Neuron (in vitro differentiated cells): Measurements from ENCODE around the gene MCMBP.
"Not testable (repeated sequence)": the region's sequence is repeated elsewhere in the genome, so short reads cannot be mapped to it uniquely, and the experiment has no call there.

ENCODE experiments used
- H2AFZ ChIP-seq: one replicate; pipeline ENCODE4 v1.6.1; 2013; ENCODE audit warnings: low read depth, mild to moderate bottlenecking, inconsistent platforms, low read length, moderate library complexity
- H3K27me3 ChIP-seq: one replicate; pipeline ENCODE4 v1.6.1; 2013; ENCODE audit warnings: low read length; ENCODE audit not compliant: insufficient read depth
- H3K36me3 ChIP-seq: one replicate; pipeline ENCODE4 v1.6.1; 2013; ENCODE audit warnings: low read length; ENCODE audit not compliant: insufficient read depth
- H3K4me1 ChIP-seq: one replicate; pipeline ENCODE4 v1.6.1; 2013; ENCODE audit warnings: low read length; ENCODE audit not compliant: insufficient read depth
- H3K4me3 ChIP-seq: 2 replicates; pipeline ENCODE4 v1.5.1; 2013; ENCODE audit warnings: mild to moderate bottlenecking, low read length, moderate library complexity
- H3K9me3 ChIP-seq: one replicate; pipeline ENCODE4 v1.6.1; 2013; ENCODE audit warnings: low read length

The MCMBP gene

DNA sequence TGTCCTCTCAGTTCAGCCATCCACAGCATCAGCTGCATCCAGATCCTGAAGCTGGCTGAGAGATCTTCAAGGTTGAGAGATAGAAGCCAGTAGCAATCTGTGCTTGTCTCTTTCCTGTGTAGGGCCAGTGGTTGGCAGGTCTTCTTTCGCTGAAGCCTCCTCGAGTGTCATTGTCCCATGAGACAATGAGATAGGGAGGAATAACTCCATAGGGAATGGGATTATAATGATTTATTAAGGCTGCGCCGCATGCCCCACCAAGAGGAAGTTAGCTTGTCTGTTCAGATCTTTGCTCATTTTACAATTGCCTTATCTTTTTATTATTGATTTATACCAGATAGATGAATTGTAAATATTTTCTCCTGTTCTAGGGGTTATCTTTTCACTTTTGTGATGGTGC is 61.5 kb downstream of the MCMBP start:
- H3K9me3 ChIP-seq: peaks cover 11% of the 10 kb centered on the region
- no peaks in the 10 kb centered on the region for H3K4me1 ChIP-seq
- H3K4me3 ChIP-seq: no peak overlapping the region
- H3K27me3 ChIP-seq: no peaks in the 10 kb centered on the region
- H2AFZ ChIP-seq: no peak overlapping the region
- peaks cover 34% of the 10 kb centered on the region for H3K36me3 ChIP-seq

DNA sequence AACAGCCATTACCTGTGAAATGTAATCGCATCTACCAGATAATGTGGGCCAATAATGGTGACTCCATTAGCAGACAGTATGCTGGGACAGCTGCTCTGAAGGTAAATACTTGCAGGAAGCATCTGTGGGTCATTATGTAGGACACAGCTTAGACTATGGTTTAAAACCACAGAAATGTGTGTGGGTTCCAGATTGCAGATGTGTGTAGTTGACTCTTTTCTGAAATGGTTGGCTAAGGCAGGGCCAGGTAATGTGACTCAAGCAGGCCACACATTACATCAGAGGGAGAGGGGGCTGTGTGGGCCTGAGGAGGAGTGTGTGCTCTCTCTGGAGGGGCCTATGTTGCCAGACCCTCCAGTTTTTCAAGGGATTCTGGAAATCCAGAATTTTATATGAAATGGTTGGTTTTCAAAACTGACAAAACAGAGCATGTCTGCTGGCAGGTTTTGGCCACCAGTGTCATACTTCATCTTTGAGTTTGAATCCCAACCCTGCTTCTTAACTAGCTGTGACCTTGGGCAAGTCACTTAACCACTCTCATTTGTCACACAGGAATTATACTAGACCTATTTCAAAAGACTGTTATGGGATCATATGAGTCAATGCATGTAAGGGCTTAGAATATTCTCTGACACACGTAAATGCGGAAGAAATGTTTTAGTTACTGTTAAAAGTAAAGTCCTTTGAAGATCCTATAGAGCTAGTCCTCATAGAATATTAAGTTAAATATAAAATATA is 64.5 kb downstream of the MCMBP start:
- no peaks in the 10 kb centered on the region for H3K4me1 ChIP-seq
- H3K9me3 ChIP-seq: no peaks in the 10 kb centered on the region
- H2AFZ ChIP-seq: no peak overlapping the region
- H3K27me3 ChIP-seq: no peaks in the 10 kb centered on the region
- H3K4me3 ChIP-seq: no peak overlapping the region
- peaks cover 27% of the 10 kb centered on the region for H3K36me3 ChIP-seq

DNA sequence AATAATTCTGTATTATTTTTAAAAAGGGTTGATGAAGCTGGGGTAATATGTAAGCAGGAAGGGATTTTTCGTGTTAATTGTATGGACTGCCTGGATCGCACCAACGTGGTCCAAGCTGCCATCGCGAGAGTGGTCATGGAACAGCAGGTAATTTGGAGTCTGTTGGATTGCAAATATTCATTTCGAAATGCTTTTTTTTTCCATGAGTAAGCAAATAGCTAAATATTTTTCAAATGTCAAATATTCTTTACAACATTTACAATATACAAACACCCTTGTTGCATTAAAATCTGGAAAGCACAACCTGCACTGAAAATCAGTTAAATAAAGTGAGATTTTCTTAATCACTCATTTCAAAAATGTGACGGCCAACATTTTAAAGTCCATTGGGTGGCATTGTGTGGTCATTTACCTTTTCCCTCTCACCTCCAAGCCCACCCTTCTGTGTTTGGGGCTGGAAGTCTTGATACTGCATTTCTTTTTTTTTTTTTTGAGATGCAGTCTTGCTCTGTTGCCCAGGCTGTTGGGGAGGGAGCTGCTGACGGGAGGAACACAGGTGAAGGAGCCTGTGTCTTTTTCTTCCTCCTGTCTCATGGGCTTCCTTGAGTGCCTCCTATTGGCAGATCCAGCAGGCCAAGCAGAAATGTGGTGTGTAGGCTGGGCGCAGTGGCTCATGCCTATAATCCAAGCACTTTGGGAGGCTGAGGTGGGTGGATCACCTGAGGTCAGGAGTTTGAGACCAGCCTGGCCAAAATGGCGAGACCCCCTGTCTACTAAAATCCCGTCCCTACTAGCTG is 66.1 kb downstream of the MCMBP start:
- H3K4me1 ChIP-seq: no peaks in the 10 kb centered on the region

DNA sequence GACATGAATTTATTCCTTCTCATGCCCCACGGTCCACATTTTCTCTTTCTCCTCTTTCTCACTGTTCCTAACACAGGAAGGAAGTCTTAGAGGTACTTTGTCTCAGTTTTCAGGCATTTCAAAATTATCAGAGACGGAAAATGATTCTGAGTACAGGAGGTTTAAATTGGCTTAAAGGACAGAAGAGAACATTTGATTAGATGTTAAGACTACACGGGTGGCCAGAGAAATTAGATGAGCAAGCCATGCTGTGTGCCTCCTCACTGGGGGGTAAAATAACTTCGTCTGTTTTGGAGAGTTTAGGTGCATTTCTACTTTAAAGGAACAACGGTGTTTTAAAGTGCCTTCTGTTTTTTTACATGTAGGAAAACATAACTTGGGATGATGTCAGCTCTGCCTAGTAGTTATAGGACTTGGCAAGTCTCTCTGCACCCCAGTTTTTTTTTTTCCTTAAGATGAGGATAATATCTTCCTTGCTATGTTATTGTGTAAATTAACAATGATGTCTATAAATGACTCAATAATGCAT is 66.9 kb downstream of the MCMBP start:
- Histone ChIP-seq H2AFZ (no peak overlapping the region), H3K27me3 (no peaks in the 10 kb centered on the region), H3K4me3 (no peak overlapping the region), H3K36me3 (peaks cover 22% of the 10 kb centered on the region), H3K9me3 (no peaks in the 10 kb centered on the region), H3K4me1 (no peaks in the 10 kb centered on the region)

More for the DNA sequence above, 66.1 kb downstream of the MCMBP start:
- H3K4me3 ChIP-seq: no peak overlapping the region
- H2AFZ ChIP-seq: no peak overlapping the region
- peaks cover 22% of the 10 kb centered on the region for H3K36me3 ChIP-seq
- H3K27me3 ChIP-seq: no peaks in the 10 kb centered on the region
- H3K9me3 ChIP-seq: no peaks in the 10 kb centered on the region

DNA sequence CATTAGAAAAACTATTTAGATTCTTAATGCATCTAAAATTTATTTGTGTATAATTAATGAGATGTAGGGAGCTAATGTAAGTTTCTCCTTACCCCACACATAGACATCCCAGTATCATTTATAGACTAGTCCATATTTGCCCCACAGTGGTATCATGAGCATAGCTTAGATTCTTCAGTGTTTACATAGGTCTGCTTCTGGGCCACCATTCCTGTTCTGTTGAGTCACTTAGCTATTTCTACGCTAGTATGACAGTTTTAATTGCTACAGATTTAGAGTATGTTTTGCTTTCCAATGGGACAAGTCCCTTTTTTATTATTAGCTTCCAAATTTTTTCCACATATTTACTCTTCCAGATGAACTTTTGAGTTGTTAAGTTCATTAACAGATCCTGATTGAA is 69.4 kb downstream of the MCMBP start:
- Histone ChIP-seq H3K9me3 (no peaks in the 10 kb centered on the region), H3K4me3 (no peak overlapping the region), H3K36me3 (peaks cover 22% of the 10 kb centered on the region), H3K27me3 (no peaks in the 10 kb centered on the region), H2AFZ (no peak overlapping the region), H3K4me1 (no peaks in the 10 kb centered on the region)

DNA sequence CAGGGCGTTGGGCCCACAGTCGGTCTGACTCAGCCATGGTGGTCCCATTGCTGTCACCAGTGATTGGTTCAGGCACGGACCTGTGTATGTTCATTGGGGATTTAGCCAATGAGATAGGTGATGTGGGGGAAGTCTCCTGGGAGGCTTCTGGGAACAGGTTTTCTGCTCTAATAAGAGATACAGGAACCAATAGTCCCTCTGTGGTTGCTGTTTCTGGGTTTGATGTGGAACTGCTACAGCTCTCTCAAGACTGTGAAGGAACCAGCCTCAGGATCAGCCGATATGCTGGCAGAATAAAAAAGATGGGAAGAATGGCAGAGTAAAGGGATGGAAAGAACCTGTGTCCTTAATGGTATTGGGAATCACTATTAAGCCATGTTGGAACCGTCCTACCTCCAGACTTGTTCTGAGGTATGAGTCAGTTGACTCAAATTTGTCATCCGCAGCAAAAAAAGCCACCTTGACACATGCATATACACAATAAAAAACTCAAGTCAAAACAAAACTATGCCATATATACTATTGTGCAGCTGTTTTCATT is 70.6 kb downstream of the MCMBP start:
- Histone ChIP-seq H3K27me3 (no peaks in the 10 kb centered on the region), H3K4me3 (no peak overlapping the region), H3K4me1 (no peaks in the 10 kb centered on the region), H3K9me3 (no peaks in the 10 kb centered on the region), H2AFZ (no peak overlapping the region), H3K36me3 (peaks cover 16% of the 10 kb centered on the region)

DNA sequence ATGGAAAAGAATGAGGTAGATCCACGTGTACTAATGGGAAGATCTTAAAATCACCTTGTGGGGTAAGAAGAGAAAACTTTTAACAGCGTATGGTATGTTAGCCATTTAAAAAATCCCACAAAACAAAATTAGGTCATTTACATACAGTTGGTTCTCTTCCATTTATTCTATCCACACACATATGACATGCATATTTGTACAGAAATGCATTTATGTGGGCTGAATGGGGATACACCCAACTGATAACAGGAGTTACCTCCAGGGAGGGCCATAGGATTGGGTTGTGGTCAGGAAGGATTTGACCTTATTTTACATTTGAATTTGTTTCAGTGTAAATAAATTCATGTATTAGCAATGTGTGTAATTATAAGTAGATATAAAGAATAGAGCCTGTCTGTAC is 71.5 kb downstream of the MCMBP start:
- peaks cover 24% of the 10 kb centered on the region for H3K36me3 ChIP-seq
- no peaks in the 10 kb centered on the region for H3K9me3 ChIP-seq
- no peak overlapping the region for H3K4me3 ChIP-seq
- H3K27me3 ChIP-seq: no peaks in the 10 kb centered on the region
- H3K4me1 ChIP-seq: no peaks in the 10 kb centered on the region
- H2AFZ ChIP-seq: no peak overlapping the region

DNA sequence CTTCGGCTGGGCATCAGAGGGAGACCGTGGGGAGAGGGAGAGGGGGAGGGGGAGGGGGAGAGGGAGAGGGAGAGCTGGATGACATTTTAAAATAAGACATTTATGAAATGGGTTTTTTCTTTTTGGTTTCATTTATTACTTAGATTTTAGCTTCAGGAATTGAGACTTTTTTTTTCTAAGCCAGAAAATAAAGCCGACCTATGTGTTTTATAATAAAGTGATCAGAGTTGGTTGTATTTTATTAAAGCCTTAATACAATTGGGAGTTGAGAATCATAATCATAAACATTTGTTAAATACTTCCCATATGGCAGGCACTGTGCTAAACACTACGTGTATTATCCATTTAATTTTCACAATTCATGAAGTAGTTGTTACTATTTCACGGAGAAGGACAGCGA is 76.6 kb downstream of the MCMBP start:
- Histone ChIP-seq H3K4me1 (no peaks in the 10 kb centered on the region), H3K9me3 (no peaks in the 10 kb centered on the region), H3K27me3 (no peaks in the 10 kb centered on the region), H2AFZ (no peak overlapping the region), H3K36me3 (peaks cover 12% of the 10 kb centered on the region), H3K4me3 (no peak overlapping the region)

DNA sequence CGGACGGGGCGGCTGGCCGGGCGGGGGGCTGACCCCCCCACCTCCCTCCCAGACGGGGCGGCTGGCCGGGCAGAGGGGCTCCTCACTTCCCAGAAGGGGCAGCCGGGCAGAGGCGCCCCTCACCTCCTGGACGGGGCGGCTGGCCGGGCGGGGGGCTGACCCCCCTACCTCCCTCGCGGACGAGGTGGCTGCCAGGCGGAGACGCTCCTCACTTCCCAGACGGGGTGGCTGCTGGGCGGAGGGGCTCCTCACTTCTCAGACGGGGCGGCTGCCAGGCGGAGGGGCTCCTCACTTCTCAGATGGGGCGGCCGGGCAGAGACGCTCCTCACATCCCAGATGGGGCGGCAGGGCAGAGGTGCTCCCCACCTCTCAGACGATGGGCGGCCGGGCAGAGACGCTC is 77.5 kb downstream of the MCMBP start:
- peaks cover 12% of the 10 kb centered on the region for H3K36me3 ChIP-seq
- H3K4me3 ChIP-seq, H2AFZ ChIP-seq, H3K27me3 ChIP-seq, H3K4me1 ChIP-seq, H3K9me3 ChIP-seq: not testable (repeated sequence)

DNA sequence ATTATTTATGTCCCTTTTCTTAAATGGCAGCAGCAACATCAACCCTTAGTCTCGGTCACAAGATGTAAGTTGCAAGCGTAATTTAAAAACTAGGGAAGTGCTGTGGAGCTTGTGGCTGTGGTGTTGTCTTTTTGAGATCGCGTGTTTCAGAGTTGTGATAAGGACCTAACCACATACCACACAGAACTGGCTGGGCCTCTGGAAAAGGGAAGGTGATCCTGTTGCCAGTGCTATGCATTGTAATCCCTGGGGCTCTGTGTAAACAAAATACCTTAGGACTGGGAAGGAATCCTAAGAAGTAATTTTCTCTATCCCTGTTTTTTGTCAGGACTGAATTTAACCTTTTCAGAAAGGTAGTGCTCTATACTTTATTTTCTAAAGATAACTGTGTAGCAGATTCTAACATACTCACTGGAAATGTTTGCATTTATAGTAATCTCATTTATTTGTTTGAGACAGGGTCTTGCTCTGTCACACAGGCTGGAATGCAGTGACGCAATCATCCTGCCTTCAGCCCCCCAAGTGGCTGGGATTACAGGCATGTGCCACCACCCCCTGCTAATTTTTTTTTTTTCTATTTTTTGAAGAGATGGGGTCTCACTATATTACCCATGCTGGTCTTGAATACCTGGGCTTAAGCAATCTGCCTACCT is 86.4 kb downstream of the MCMBP start:
- no peaks in the 10 kb centered on the region for H3K36me3 ChIP-seq
- no peaks in the 10 kb centered on the region for H3K9me3 ChIP-seq
- H3K4me3 ChIP-seq: no peak overlapping the region
- H3K4me1 ChIP-seq: peaks cover 5% of the 10 kb centered on the region
- H3K27me3 ChIP-seq: no peaks in the 10 kb centered on the region
- no peak overlapping the region for H2AFZ ChIP-seq

DNA sequence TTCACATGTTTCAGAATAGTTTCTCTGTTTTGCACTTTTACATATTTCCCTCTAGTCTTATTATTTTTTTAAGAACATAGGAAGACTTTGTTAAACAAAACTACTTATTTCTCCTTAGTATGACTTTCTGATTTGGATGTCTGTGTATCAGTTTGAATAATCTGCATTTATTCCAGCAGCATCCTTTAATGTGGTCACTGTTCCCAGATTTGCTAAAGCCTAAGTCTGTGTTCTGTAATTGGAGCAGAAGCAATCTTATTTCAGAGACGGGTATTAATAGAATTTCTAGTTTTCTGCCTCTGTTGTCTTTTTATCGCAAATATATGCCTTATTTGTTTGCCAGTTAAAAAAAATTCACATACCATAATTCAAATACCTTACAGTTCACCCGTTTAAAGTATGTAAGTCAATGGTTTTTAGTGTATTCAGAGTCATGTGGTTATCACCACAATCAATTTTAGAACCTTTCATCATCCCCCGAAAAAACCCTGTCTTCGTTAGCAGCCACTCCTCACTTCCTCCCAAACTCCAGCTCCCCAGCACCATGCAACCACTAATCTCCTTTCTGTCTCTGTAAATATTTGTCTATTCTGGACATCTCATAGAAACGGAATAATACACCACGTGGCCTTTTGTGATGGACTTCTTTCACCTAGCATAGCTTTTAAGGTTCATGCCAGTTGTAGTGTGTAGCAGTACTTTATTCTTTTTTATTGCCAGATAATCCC is 88.1 kb downstream of the MCMBP start:
- Histone ChIP-seq H3K9me3 (no peaks in the 10 kb centered on the region), H3K36me3 (no peaks in the 10 kb centered on the region), H3K4me1 (peaks cover 5% of the 10 kb centered on the region), H3K4me3 (no peak overlapping the region), H3K27me3 (no peaks in the 10 kb centered on the region), H2AFZ (no peak overlapping the region)

DNA sequence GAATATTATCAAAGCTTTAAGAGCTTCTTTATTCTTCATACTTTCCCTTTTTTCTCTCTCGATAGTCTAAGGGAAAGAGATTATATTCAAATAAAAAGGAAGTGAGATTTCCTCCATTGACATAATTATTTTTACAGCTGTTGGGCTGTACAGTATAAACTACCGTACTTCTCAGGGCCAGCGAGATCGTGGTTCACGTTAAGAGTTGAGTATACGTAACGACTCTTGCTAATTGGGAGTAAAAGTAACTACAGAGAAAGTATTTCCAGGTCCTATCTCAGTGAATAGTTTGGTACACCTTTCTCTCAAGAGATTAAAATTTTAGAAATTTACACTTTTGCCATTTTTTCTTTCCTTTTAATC is 89.0 kb downstream of the MCMBP start:
- Histone ChIP-seq H3K4me1 (peaks cover 5% of the 10 kb centered on the region), H3K27me3 (no peaks in the 10 kb centered on the region), H2AFZ (no peak overlapping the region), H3K4me3 (no peak overlapping the region), H3K9me3 (no peaks in the 10 kb centered on the region), H3K36me3 (no peaks in the 10 kb centered on the region)
